ENCODE data around the gene ADGRD1.
"Not testable (repeated sequence)": the region's sequence is repeated elsewhere in the genome, so short reads cannot be mapped to it uniquely, and the experiment has no call there.

Gene ADGRD1

DNA sequence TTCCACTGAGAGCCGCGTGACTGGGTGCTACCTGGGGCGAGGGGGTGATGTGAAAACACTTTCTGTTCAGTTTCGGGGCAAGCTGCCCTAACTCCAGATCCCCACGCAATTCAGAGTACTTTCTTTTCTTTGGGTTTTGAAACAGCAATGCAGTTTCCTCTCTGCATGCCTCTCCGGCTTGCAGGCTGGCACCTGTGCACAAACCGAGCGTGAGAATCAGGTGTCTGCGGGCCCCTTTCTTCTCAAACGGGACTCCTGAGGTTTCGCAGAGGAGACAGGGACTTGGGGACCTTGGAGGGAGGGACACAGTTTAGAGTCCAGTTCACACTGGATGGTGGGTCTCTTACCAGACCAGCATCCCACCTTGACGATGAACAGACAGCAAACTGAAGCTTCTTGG lies 118.2 kb downstream of the ADGRD1 start:
- not testable (repeated sequence) for DNase-seq (ENCODE audit: low read depth in 3 of 3)

DNA sequence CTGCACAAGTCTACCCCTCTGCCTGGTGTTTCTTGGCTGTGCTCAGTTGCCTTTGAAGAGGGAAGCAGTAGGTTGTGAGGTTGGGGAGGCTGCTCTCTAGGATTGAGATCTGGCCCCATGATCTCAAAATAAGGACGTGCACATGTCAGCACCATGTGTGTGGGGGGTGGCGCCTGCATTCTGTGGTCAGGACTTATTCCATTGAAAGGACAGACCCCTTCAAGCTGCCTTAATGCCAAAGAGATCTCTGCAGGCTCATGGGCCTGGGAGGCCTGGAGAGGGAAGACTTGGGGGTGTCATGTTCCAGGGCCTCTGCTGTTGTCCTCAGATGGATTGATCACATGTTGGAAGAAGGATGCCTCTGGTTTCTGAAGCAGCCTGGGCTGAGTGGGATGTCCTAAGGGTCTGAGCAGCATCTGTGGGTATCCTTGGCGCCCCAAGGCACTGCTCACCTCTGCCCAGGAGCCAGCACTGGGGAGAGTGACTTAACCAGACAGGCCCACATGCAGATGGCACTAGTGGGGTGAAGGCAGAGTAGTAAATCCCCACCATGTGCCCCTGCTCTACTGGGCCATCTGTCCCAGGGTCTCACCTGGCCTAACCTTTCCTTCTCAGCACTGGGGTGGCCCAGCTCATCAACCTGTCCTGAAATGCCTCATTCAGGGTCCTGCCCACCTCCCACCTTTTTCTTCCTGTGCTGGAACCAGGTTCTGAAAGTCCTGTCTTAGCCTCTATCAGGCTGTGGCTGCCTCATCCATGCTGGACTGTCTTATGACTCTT lies 118.9 kb downstream of the ADGRD1 start:
- DNase-seq (ENCODE audit: low read depth in 3 of 3) = no peak

DNA sequence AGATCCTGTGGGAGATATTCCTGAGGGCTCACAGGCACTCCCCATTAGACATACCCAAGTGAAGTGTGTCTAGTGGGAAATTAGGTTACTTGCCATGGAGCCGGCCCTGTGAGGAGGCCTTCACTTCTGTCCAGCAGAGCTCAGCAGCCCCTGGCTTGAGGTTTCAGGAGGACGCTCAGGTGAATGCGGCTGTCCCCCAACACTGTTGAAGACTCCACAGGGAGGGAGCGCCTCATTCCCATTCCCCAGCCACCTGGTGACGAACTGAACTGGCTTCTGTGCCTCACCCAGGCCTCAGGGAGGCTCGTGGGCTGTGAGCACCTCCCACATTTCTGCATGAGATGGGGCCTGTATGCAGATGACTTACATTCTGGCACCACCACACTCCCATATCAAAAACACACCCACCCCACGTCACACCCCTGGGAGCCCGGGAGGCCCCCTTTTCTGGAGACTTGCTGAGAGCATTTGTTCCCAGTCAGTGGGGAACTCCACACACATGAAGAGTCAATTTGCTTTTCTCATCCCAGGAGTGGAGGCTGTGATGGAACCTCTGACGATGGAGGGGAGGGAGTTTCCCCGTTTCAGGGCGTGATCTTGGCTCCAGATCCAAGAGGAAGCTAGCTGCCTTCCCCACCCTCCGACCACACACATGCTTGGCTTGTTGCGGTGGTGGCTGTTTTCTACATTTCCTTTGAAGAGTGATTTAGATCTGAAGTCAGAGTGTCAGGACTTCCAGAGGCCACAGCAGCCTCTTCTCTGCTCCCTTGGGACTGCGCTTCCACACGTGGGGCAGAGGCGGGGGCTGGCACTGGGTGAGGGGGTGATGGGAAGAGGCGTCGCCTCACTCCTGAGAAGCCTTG lies 120.7 kb downstream of the ADGRD1 start:
- no peak for DNase-seq (ENCODE audit: low read depth in 3 of 3)

DNA sequence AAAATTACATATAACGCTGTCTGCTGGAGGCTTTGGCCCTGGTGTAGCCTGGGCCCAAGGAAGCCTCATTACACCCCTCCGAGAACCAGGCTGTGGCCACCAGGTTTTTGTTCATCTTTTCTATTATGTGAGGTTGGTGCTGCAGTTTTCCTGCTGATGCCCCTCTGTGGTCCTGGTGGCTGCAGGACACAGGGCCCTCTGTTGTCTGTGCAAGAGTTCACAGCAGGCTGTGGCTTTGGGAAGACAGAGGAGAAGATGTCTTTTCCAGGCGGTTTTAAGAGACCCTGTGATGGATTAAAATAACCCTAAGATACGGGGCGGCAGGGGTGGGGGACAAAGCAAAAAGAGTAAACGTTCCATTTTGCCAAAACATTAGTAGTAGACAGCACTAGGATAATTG lies 121.5 kb downstream of the ADGRD1 start:
- DNase-seq (ENCODE audit: low read depth in 3 of 3) = no peak

DNA sequence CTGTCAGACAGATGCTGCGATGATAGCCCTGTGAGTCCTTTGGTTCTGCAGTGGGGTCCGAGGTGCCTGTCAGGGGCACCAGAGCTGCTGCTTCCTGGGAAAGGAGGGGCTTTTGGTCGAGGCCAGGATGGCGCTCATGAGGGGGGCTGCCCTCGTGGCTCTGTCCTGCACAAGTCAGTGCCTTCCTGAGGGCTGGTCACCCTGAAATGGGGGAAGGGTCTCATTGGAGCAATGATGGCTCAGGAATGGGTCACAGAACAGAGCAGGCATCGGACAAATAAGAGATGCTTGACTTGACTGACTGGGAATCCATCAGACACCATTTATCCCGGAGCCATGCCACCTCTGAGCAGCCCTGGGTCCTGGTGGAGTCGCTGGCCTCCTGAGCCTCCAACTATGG lies 121.9 kb downstream of the ADGRD1 start:
- no peak for DNase-seq (ENCODE audit: low read depth in 3 of 3)

DNA sequence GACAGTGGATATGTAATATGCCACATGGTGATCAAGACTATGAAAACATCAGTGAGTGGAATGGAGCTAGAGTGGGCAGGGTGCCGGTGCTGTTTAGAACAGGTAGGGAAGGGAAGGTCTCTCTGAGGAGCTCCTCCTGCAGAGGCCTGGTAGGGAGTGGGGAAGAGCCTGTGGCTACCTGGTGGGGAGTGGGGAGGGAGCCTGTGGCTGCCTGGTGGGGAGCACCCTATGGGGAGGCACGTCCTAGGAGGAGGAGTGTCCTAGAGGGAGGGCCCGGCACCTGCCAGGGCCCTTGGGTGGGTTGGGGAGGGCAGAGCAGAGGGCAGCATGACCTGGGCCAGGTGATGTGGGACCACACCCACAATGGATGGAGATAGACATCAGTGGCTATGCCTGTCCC lies 122.6 kb downstream of the ADGRD1 start:
- no peak for DNase-seq (ENCODE audit: low read depth in 3 of 3)

DNA sequence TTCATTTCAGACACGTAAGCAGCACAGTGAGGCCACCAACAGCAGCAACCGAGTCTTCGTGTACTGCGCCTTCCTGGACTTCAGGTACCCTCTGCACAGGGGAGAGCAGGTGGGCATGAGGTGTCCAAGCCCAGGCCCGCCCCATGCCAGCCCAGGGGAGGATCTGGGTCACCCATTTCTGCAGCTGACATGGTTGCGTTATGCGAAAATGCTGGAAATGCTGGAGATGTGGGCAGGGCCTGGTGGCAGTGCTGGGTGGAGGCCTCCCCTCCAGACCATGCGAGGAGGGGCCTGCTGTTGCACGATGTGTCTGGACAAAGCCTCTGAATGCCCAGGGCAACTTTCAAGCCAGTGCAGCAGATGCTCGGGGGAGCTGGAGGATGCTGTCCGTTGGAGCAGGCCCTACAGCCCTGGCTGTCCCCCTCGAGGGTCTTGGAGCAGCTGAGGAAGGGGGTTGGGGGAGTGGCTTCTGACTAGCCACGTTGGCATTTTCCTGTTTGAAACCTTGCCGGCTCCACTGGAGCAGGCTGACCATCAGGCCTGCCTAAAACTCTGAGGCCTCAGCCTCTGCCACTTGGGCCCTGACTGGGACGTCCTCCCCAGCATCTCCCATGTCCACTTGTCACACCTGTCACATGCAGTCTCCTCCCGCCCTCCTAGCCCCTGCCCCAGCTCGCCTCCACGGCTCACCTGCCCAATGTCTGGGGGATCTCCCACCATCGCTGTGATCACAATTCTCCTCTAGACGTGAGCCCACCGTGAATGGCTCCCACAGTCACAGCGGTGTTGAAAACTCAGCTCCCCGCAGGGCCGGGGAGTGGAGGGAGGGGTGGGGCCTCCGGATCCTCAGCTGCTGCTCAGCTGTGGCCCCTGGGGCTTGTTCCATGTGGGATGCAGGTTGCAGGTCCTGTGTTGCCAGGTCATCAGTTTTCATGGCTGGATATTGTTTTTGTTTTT lies 123.4 kb downstream of the ADGRD1 start:
- DNase-seq (ENCODE audit: low read depth in 3 of 3) = no peak

DNA sequence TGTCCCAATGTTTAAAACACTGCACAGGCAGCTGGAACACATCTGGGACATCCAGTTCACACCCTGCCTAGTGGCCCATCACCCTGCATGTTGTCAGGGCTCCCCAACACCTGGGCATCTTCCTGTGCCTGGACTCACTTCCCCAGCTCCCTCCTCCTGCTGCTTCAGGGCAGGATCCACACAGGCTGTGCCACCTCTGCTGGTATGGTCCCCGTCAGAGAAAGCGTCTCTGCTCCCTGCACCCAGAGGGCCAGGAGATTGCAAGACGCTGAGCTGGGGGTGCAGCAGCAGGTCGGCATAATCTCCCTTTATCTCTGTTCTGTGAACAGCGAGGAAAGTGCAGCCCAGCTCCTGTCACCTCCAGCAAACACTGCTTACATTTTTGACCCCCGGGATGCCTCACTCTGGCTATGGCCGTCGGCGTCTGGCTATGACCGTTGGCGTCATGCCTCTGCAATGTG lies 124.3 kb downstream of the ADGRD1 start:
- no peak for DNase-seq (ENCODE audit: low read depth in 3 of 3)

DNA sequence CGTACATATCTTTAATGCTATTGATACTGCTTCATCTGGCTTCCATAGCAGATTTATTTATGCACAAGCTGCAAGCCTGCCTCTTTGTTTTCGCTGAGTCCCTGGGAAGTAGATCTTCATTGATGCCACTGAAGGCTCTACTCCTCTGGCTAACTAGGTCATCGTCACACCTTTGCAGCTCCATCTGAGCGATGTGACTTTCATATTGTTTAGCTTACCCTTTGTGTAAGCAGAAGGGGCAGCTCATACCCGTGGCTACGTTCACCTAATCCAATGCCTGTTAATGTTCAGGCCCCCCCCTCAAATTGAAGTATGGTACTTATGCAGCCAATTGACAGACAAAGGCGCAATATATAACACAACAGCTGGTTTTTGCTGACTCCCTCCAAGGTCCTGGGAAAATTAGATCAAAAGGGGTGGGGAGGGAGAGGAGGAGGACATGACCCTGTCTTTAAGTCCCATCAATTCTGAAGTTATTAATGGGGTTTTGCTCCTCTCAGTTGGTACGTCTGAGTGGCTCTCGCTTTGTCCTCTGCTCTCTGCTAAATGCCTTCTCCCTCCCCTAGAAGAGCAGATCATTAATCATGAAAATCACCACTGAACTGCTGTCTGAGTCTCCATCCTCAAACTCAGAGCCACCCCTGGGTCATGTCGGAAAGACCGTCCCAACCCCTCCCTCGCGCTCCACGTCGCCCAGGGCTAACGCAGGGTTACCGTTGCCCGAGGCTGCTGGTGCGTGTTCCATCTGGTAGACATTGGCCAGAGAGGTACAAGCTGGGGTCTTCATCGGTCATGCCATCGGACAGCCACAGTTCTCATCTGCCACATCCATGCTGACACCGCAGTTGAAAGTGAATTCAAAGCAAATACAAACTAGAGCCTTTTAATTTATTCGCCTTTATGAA lies 128.8 kb downstream of the ADGRD1 start:
- DNase-seq (ENCODE audit: low read depth in 3 of 3) = no peak

DNA sequence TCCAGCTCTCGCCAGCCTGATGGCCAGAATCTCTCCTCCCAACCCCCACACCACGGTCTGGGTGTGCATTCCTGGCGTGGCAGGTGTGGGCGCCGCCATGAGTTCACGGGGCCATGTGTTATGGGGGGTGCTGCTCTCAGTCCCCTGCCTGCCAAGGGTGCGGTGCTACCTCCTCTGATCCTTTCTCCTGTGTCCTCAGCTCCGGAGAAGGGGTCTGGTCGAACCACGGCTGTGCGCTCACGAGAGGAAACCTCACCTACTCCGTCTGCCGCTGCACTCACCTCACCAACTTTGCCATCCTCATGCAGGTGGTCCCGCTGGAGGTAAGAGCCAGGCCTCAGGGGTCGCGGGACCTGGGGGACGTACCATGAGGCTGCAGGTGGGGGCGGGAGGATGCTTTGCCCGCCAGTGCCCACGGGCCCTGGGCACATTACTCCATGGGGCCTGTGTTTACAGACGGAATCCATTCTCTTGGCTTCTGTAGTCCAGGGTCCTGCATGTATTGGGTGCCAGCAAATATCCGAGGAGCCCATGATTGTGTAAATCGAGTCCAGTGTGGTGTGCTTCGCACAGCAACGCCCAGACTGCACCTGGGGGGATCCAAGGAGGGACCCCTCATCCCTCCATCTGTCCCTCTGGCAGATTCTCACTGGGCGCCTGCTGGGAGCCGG lies 130.8 kb downstream of the ADGRD1 start:
- DNase-seq (ENCODE audit: low read depth in 3 of 3) = no peak

DNA sequence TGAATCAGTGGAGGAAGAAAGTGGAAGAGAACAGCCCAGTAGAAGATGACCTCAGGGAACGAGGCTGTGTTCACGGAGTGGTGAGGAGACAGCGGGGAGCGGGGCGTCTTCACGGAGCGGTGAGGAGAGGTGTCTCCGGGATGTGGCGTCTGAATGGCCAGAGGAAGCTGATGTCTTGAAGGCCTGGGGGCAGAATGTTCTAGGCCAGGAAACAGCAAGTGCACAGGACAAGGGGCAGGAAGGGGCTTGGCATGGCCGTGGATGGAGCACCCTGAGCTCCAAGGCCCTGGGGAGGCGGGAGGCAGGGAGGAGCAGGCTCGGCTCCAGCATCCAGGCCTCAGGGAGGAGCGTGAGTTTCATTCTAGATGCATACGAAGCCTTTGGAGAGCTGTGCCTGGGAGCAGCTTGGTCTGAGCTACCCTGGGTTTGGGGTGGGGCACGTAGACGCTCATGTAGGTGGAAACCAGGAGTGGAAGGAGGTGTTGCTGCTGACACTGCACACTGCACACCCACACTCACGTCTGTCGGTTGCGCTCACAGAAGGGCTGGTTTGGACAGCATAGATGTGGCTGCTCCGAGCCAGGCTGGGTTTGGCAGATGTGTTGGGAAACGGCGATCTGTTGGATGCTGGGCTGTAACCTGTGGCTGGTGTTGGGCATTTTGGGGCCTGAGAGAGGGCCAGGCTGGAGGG lies 131.6 kb downstream of the ADGRD1 start:
- no peak for DNase-seq (ENCODE audit: low read depth in 3 of 3)

DNA sequence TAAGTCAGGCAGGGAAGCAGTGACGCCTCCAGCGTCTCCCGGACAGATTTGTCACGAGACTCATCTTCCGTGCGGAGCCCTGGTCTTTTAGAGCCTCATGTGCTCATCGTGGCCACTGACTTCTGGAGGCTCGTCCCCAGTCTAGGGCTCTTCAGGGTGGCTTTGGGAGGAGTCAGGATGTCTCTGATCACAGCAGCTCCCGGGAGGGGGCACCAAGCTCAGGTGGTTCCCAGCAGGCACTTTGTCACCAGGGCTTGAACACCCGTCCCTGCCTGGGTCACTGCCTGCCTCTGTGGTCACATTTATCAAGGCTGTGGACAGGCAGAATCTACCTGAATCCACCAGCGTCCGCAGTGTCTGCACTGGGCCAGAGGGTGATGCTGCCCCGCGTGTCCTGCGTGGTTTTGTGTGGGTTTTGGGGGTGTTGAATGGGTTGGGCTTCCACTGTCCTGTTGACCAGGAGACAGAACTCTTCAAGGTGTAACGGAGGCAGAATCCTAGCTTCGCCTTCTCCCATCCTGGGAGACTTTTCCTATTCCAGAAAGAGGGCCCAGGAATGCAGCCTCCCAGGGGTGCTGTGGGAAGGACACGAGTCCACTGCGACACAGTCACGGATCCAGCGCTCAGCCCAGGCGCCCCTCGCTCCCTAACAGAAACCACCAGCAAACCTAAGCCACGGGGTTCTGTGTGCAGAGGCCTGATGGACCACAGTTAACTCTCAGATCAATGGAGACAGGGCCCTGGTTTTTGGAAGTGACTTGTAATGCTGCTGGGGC lies 132.3 kb downstream of the ADGRD1 start:
- DNase-seq (ENCODE audit: low read depth in 3 of 3) = no peak

DNA sequence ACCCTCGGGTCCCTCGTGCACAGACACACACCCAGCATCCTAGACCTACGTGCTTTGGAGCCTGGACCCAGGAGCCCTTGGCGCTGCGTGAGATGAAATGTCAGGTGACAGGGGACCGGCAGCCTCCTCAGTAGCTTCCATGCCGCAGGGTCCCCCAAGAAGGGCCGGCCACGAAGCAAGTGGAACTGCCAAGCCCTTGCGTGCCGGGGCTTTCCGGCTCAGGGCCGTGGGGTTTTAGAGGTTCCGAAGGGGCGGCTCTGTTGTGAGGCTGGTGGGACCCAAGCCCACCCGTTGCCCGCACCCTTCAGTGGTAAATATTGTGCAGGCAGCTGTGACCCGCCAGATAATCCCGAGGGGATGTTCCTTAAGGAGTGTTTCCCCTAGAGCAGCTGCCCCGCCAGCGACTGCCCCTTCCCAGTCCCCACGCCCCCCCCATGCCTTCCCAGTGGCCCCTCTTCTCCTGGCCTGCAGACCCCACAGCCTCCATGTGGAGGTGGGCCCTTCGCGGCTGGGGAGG lies 133.7 kb downstream of the ADGRD1 start:
- no peak for DNase-seq (ENCODE audit: low read depth in 3 of 3)

DNA sequence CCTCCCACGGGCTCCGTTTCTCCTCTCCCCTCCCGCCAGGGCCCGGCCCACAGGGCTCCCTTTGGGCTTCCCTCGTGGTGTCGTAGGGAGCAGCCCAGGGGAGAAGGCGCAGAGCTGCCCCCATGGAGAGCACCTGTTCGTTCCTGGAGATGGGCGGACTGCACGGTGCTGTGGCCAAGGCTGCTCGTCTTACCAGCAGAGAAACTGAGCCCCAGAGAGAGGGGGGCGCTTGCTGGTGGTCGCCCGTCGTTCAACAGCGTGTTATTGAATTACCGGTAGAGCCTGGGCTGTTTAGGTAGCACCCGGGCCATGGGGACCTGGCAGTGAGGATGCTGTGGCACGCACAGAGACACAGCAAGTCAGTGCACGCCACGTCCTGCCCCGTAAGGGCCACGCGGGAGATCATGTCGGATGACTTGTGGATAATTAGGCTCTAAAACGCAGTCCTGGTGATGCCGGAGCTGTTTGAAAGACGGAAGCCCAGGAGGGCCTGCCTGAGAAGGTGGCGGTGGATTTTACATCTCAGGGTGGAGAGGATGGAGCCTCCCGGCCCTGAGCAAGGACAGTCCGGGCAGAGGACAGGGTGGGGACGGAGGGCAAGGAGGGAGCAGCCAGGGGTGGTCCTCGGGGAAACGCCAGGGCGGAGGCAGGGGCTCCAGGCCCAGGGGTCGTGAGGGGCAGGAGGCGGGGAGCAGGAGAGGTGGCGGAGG lies 134.4 kb downstream of the ADGRD1 start:
- no peak for DNase-seq (ENCODE audit: low read depth in 3 of 3)

DNA sequence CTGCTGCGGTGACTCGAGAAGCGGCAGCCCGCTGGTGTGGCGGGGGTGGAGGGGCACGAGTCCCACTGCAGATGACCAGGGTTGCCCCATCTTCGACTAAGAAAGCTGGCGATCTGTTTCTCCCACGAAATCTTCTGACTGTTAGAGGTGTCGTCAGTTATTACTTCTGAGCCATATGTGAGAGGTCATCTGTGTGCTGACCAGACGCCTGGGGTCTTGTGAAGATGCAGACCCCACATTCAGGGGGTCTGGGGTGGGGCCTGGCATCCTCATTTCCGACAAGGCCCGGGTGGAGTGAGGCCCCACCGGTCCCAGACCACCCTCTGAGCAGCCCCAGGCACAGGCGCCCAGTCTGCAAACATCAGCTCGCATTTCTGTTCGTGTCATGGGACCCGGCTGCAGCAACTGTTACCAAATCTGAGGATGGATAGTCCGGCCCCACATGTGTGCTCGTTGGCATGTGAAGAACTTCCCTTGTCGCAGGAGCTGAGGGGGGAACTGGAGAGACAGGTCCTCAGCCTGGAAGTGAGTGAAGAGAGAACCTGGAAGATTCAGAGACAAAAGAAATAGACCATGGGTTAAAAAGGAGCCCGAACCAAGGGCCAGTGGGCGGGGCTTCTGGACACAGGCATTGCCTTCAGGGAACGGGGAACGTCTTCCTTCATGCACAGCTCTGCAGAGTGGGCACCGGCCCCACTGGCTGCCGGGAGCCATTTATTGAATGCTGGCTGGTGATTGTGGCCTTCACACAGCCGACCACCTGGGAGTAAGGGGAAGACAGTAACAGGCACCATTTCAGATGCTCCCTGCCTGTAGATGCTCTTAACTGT lies 135.2 kb downstream of the ADGRD1 start:
- DNase-seq (ENCODE audit: low read depth in 3 of 3) = no peak

DNA sequence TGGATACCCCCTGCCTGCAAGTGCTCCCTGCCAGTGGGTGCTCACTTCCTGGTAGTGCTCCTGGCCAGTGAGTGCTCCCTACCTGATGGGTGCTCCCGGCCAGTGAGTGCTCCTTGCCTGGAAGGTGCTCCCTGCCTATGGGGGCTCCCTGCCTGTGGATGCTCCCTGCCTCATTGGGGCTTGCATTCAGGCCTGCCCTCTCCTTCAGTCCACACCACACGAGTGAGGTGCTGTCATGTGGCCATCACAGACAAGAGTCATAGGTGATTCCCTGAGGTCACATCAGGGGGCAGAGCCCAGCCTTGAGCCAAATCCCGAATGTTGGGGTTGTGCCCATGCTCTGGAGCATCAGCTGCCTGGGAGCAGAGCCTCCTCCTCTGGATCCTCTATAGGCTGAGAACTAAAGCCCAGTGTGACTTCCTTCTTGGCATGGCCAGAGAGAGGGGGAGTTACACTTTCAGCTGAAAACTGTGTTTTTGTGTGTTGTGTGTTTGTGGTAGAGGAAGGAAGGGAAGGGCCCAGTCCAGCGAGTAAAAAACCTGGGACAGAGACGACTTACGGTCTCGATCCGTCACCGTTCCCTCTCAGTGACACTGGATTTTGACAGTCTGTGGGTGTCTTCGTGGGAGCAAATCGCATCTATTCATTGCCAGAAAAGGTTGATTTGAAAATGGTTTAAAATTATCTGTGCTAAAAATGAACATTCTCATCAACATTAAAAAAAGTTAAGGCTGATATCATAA lies 136.0 kb downstream of the ADGRD1 start:
- DNase-seq (ENCODE audit: low read depth in 3 of 3) = no peak

All from stimulated activated CD4-positive, alpha-beta T cell treated with anti-CD3 and anti-CD28 coated beads, TNF-alpha, amount 100 ng/mL, for 48 hours (primary cell).